ENCODE data around the gene TTC36.

DNA sequence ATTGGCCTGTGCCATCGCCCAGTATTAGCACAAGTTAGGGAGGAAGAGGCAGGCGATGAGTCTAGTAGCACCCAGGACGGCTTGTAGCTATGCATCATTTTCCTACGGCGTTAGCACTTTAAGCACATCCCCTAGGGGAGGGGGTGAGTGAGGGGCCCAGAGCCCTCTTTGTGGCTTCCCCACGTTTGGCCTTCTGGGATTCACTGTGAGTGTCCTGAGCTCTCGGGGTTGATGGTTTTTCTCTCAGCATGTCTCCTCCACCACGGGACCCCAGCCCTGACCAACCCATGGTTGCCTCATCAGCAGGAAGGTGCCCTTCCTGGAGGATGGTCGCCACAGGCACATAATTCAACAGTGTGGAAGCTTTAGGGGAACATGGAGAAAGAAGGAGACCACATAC is 8.0 kb downstream of the TTC36 start:
- TF ChIP-seq, protein P1, sequence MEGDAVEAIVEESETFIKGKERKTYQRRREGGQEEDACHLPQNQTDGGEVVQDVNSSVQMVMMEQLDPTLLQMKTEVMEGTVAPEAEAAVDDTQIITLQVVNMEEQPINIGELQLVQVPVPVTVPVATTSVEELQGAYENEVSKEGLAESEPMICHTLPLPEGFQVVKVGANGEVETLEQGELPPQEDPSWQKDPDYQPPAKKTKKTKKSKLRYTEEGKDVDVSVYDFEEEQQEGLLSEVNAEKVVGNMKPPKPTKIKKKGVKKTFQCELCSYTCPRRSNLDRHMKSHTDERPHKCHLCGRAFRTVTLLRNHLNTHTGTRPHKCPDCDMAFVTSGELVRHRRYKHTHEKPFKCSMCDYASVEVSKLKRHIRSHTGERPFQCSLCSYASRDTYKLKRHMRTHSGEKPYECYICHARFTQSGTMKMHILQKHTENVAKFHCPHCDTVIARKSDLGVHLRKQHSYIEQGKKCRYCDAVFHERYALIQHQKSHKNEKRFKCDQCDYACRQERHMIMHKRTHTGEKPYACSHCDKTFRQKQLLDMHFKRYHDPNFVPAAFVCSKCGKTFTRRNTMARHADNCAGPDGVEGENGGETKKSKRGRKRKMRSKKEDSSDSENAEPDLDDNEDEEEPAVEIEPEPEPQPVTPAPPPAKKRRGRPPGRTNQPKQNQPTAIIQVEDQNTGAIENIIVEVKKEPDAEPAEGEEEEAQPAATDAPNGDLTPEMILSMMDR (conservative IDR thresholded peaks at IDR 0.05; ENCODE audit: low read length) = no peak
- TF ChIP-seq EZH2phosphoT487 (IDR thresholded peaks at IDR 0.05; ENCODE audit: borderline replicate concordance) = no peak

Data from Loucy (cell line).